OCI-LY1 (cell line): Measurements from ENCODE around the gene CDH4.

Experiments used
- EZH2 ChIP-seq: fragments of 200-600 bp; sonication (generic), shearing (Covaris generic); IDR thresholded peaks from 2 replicates; pipeline ENCODE4 v1.8.0; 2017; ENCODE audit warnings: borderline replicate concordance, mixed run types, mild to moderate bottlenecking, antibody characterized with exemption, low read length, moderate library complexity, mixed read lengths
- TF ChIP-seq, protein P1 (sequence below): fragments of 200-600 bp; sonication (generic), shearing (Covaris generic); IDR thresholded peaks from 2 replicates; pipeline ENCODE4 v1.5.1; 2017; ENCODE audit warnings: mild to moderate bottlenecking, antibody characterized with exemption, low read length, moderate library complexity, mixed read lengths

DNA sequence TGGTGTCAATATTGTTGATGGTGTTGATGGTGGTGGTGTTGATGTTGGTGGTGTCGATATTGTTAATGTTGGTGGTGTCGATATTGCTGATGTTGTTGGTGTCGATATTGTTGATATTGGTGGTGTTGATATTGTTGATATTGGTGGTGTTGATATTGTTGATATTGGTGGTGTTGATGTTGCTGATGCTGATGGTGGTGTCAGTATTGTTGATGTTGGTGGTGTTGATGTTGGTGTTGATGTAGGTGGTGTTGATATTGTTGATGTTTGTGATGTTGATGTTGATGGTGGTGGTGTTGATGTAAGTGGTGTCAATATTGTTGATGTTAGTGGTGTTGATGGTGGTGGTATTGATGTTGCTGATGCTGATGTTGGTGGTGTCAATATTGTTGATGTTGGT lies 240.0 kb downstream of the CDH4 start:
- TF ChIP-seq, protein P1, sequence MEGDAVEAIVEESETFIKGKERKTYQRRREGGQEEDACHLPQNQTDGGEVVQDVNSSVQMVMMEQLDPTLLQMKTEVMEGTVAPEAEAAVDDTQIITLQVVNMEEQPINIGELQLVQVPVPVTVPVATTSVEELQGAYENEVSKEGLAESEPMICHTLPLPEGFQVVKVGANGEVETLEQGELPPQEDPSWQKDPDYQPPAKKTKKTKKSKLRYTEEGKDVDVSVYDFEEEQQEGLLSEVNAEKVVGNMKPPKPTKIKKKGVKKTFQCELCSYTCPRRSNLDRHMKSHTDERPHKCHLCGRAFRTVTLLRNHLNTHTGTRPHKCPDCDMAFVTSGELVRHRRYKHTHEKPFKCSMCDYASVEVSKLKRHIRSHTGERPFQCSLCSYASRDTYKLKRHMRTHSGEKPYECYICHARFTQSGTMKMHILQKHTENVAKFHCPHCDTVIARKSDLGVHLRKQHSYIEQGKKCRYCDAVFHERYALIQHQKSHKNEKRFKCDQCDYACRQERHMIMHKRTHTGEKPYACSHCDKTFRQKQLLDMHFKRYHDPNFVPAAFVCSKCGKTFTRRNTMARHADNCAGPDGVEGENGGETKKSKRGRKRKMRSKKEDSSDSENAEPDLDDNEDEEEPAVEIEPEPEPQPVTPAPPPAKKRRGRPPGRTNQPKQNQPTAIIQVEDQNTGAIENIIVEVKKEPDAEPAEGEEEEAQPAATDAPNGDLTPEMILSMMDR = no peak
- TF ChIP-seq EZH2 = no peak
